K562 (cell line): ENCODE data around the gene SLIT1.

ENCODE experiments used
- EP300 ChIP-seq: IDR thresholded peaks from 2 replicates; pipeline ENCODE4 v1.6.1; 2012; ENCODE audit warnings: low read length, improper control_type of control experiment
- FOXA1 ChIP-seq: fragments of 450-650 bp; IDR thresholded peaks from 2 replicates; pipeline ENCODE4 v1.6.1; 2016; ENCODE audit warnings: mild to moderate bottlenecking, borderline replicate concordance
- POLR3A ChIP-seq: IDR thresholded peaks from 2 replicates; pipeline ENCODE4 v1.6.1; 2011; ENCODE audit warnings: borderline replicate concordance, mild to moderate bottlenecking, moderate library complexity; ENCODE audit not compliant: insufficient read length, insufficient read depth; ENCODE audit errors: extremely low read depth
- SIN3B ChIP-seq: fragments of 450-650 bp; IDR thresholded peaks from 2 replicates; pipeline ENCODE4 v1.6.1; 2017; ENCODE audit warnings: low read depth, mild to moderate bottlenecking, moderate library complexity
- SMARCE1 ChIP-seq: fragments of 450-650 bp; IDR thresholded peaks from 2 replicates; pipeline ENCODE4 v1.7.1; 2016; ENCODE audit warnings: mild to moderate bottlenecking
- SP1 ChIP-seq: sonication (generic); formaldehyde crosslinking; IDR thresholded peaks from 2 replicates; pipeline ENCODE4 v1.8.1; 2022; ENCODE audit warnings: mild to moderate bottlenecking, missing genetic modification reagents
- TAF1 ChIP-seq: IDR thresholded peaks from 2 replicates; pipeline ENCODE4 v1.6.1; 2011; ENCODE audit warnings: mild to moderate bottlenecking, low read length, moderate library complexity; ENCODE audit not compliant: insufficient read depth, control insufficient read depth, severe bottlenecking; ENCODE audit errors: extremely low read depth
- U2AF1 ChIP-seq: fragments of 200-400 bp; formaldehyde crosslinking; optimal IDR thresholded peaks from 2 replicates; pipeline ENCODE3; 2017; ENCODE audit warnings: mild to moderate bottlenecking, low read depth, low read length, moderate library complexity
- YY1 ChIP-seq, 3 experiments: IDR thresholded peaks; 2 replicates each; pipeline ENCODE4 v1.6.1; 2011; ENCODE audit warnings: low read length in 2 of 3, mild to moderate bottlenecking in 2 of 3, moderate library complexity in 2 of 3, borderline replicate concordance in 1 of 3, control low read depth in 1 of 3, low read depth in 1 of 3; ENCODE audit not compliant: insufficient read depth in 3 of 3, insufficient replicate concordance in 2 of 3, control insufficient read depth in 1 of 3, insufficient read length in 1 of 3; ENCODE audit errors: extremely low read depth in 1 of 3
- ZNF12 ChIP-seq: sonication (generic); formaldehyde crosslinking; IDR thresholded peaks from 2 replicates; pipeline ENCODE4 v1.4.0; 2020; ENCODE audit warnings: mild to moderate bottlenecking, missing genetic modification reagents
- TF ChIP-seq, protein P1 (sequence below), 3 experiments: fragments of 200-800 bp in 1 of 3; sonication (Bioruptor generic) in 1 of 3; sonication (generic) in 1 of 3; formaldehyde crosslinking in 1 of 3; IDR thresholded peaks; 2 replicates each; pipeline versions ENCODE4 v1.6.1 to v1.8.0; 2016 to 2022; ENCODE audit warnings: mild to moderate bottlenecking in 2 of 3, missing compliant biosample characterization in 2 of 3, missing genetic modification characterization in 2 of 3, missing genetic modification reagents in 1 of 3
- TF ChIP-seq, protein P2 (sequence below), 3 experiments: IDR thresholded peaks in 2 of 3; conservative IDR thresholded peaks in 1 of 3; 2 replicates each; pipeline ENCODE4 v1.5.1; 2011 to 2012; ENCODE audit warnings: low read length in 3 of 3, mild to moderate bottlenecking in 3 of 3, control low read depth in 2 of 3, improper control_type of control experiment in 1 of 3, inconsistent platforms in 1 of 3, low read depth in 1 of 3, mixed read lengths in 1 of 3, moderate library complexity in 1 of 3; ENCODE audit not compliant: insufficient read depth in 2 of 3
- TF ChIP-seq, protein P3 (sequence below): sonication (generic); formaldehyde crosslinking; IDR thresholded peaks from 2 replicates; pipeline ENCODE4 v1.8.1; 2023; ENCODE audit warnings: mild to moderate bottlenecking, missing genetic modification reagents

- TF ChIP-seq, protein P1, sequence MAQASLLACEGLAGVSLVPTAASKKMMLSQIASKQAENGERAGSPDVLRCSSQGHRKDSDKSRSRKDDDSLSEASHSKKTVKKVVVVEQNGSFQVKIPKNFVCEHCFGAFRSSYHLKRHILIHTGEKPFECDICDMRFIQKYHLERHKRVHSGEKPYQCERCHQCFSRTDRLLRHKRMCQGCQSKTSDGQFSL (CRISPR knock-in tag; IDR thresholded peaks at IDR 0.05): no peak
- TF ChIP-seq, protein P1 (tag; IDR thresholded peaks at IDR 0.05): no peak
- no peak for TF ChIP-seq SMARCE1
- TF ChIP-seq, protein P2, sequence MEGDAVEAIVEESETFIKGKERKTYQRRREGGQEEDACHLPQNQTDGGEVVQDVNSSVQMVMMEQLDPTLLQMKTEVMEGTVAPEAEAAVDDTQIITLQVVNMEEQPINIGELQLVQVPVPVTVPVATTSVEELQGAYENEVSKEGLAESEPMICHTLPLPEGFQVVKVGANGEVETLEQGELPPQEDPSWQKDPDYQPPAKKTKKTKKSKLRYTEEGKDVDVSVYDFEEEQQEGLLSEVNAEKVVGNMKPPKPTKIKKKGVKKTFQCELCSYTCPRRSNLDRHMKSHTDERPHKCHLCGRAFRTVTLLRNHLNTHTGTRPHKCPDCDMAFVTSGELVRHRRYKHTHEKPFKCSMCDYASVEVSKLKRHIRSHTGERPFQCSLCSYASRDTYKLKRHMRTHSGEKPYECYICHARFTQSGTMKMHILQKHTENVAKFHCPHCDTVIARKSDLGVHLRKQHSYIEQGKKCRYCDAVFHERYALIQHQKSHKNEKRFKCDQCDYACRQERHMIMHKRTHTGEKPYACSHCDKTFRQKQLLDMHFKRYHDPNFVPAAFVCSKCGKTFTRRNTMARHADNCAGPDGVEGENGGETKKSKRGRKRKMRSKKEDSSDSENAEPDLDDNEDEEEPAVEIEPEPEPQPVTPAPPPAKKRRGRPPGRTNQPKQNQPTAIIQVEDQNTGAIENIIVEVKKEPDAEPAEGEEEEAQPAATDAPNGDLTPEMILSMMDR (IDR thresholded peaks at IDR 0.05 in 2 of 3, conservative IDR thresholded peaks at IDR 0.05 in 1 of 3; ENCODE audit: insufficient read depth in 2 of 3, low read depth in 1 of 3, low read length in 3 of 3): no peak
- no peak for TF ChIP-seq SP1 (CRISPR knock-in tag)
- no peak for TF ChIP-seq U2AF1
- TF ChIP-seq POLR3A: no peak
- no peak for TF ChIP-seq YY1 (IDR thresholded peaks at IDR 0.05; ENCODE audit: borderline replicate concordance in 1 of 3, control insufficient read depth in 1 of 3, extremely low read depth in 1 of 3, insufficient read depth in 3 of 3, insufficient read length in 1 of 3, insufficient replicate concordance in 2 of 3, low read depth in 1 of 3, low read length in 2 of 3)
- TF ChIP-seq FOXA1: no peak
- TF ChIP-seq, protein P3, sequence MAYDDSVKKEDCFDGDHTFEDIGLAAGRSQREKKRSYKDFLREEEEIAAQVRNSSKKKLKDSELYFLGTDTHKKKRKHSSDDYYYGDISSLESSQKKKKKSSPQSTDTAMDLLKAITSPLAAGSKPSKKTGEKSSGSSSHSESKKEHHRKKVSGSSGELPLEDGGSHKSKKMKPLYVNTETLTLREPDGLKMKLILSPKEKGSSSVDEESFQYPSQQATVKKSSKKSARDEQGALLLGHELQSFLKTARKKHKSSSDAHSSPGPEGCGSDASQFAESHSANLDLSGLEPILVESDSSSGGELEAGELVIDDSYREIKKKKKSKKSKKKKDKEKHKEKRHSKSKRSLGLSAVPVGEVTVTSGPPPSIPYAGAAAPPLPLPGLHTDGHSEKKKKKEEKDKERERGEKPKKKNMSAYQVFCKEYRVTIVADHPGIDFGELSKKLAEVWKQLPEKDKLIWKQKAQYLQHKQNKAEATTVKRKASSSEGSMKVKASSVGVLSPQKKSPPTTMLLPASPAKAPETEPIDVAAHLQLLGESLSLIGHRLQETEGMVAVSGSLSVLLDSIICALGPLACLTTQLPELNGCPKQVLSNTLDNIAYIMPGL (CRISPR knock-in tag): no peak
- no peak for TF ChIP-seq TAF1
- no peak for TF ChIP-seq ZNF12 (CRISPR knock-in tag)
- TF ChIP-seq EP300: no peak
- no peak for TF ChIP-seq SIN3B
These were observed 69.1 kb downstream of the SLIT1 start for GRCh38 chr10:97116462-97117162.
